HEK293 (cell line): ENCODE measurements around the gene LRP3.

Source experiments
- CTCF ChIA-PET: fragments of 350-600 bp; formaldehyde crosslinking; extraction: SDS; loops from one replicate; lab custom pipeline; 2021; ENCODE audit warnings: antibody characterized with exemption; lab: Yijun Ruan, JAX
- POLR2A ChIA-PET: fragments of 300-600 bp; formaldehyde crosslinking; extraction: SDS; loops from one replicate; lab custom pipeline; 2020; ENCODE audit warnings: antibody characterized with exemption, inconsistent platforms; lab: Yijun Ruan, JAX
- H3K27ac ChIP-seq: fragments of 200-500 bp; sonication (Bioruptor generic); 2 replicates; pipeline ENCODE4 v1.5.1; 2014; ENCODE audit warnings: low read depth, low read length, control low read depth, inconsistent platforms; ENCODE audit errors: extremely low read depth
- H3K36me3 ChIP-seq, 2 experiments: fragments of 200-500 bp in 1 of 2; sonication (Bioruptor generic) in 1 of 2; 1 replicate in 1 of 2; 2 replicates in 1 of 2; pipeline ENCODE4 v1.5.1; 2014 to 2017; ENCODE audit warnings: inconsistent platforms in 2 of 2, low read length in 2 of 2; ENCODE audit not compliant: control insufficient read depth in 2 of 2, insufficient read depth in 1 of 2
- H3K4me1 ChIP-seq: fragments of 200-500 bp; sonication (Bioruptor generic); 2 replicates; pipeline ENCODE4 v1.5.1; 2014; ENCODE audit warnings: mild to moderate bottlenecking, low read length, inconsistent platforms; ENCODE audit not compliant: control insufficient read depth, insufficient read depth
- H3K4me3 ChIP-seq: 2 replicates; pipeline ENCODE4 v1.5.1; 2011; ENCODE audit warnings: low read depth, mild to moderate bottlenecking, control low read depth, low read length, moderate library complexity
- H3K9me3 ChIP-seq: fragments of 200-500 bp; sonication (Bioruptor generic); 2 replicates; pipeline ENCODE4 v1.5.1; 2014; ENCODE audit warnings: low read depth, low read length, inconsistent platforms; ENCODE audit not compliant: control insufficient read depth, insufficient read depth
- AEBP2 ChIP-seq: fragments of 450-650 bp; formaldehyde crosslinking; IDR thresholded peaks from 2 replicates; pipeline ENCODE4 v1.5.1; 2016; ENCODE audit warnings: missing biosample characterization, missing genetic modification characterization, borderline replicate concordance
- BCL11B ChIP-seq: fragments of 450-650 bp; formaldehyde crosslinking; IDR thresholded peaks from 2 replicates; pipeline ENCODE4 v1.5.1; 2016; ENCODE audit warnings: low read depth, missing biosample characterization, missing genetic modification characterization
- EGR2 ChIP-seq: fragments of 450-650 bp; formaldehyde crosslinking; IDR thresholded peaks from 2 replicates; pipeline ENCODE4 v1.5.1; 2016; ENCODE audit warnings: low read depth, missing biosample characterization, missing genetic modification characterization
- KLF8 ChIP-seq: fragments of 450-650 bp; formaldehyde crosslinking; IDR thresholded peaks from 2 replicates; pipeline ENCODE4 v1.5.1; 2016; ENCODE audit warnings: missing biosample characterization, missing genetic modification characterization
- TRIM28 ChIP-seq: IDR thresholded peaks from 2 replicates; pipeline ENCODE4 v1.6.1; 2011; ENCODE audit warnings: low read length, control low read depth, borderline replicate concordance
- WT1 ChIP-seq: fragments of 450-650 bp; formaldehyde crosslinking; IDR thresholded peaks from 2 replicates; pipeline ENCODE4 v1.5.1; 2016; ENCODE audit warnings: missing biosample characterization, missing genetic modification characterization
- YY1 ChIP-seq: fragments of 450-650 bp; formaldehyde crosslinking; IDR thresholded peaks from 2 replicates; pipeline ENCODE4 v1.5.1; 2018; ENCODE audit warnings: missing biosample characterization, missing genetic modification characterization
- ZNF121 ChIP-seq: fragments of 450-650 bp; formaldehyde crosslinking; IDR thresholded peaks from 2 replicates; pipeline ENCODE4 v1.5.1; 2016; ENCODE audit warnings: missing biosample characterization, missing genetic modification characterization
- ZNF148 ChIP-seq: fragments of 450-650 bp; formaldehyde crosslinking; IDR thresholded peaks from 2 replicates; pipeline ENCODE4 v1.5.0; 2017; ENCODE audit warnings: missing biosample characterization, missing genetic modification characterization, borderline replicate concordance
- ZNF18 ChIP-seq: fragments of 450-650 bp; formaldehyde crosslinking; IDR thresholded peaks from 2 replicates; pipeline ENCODE4 v1.5.1; 2016; ENCODE audit warnings: missing biosample characterization, missing genetic modification characterization
- ZNF214 ChIP-seq: fragments of 450-650 bp; formaldehyde crosslinking; IDR thresholded peaks from 2 replicates; pipeline ENCODE4 v1.5.1; 2017; ENCODE audit warnings: missing biosample characterization, mild to moderate bottlenecking, missing genetic modification characterization, borderline replicate concordance
- ZNF362 ChIP-seq: fragments of 450-650 bp; formaldehyde crosslinking; IDR thresholded peaks from 2 replicates; pipeline ENCODE4 v1.5.1; 2016; ENCODE audit warnings: missing biosample characterization, missing genetic modification characterization
- ZNF488 ChIP-seq: fragments of 450-650 bp; formaldehyde crosslinking; IDR thresholded peaks from 2 replicates; pipeline ENCODE4 v1.5.1; 2016; ENCODE audit warnings: missing biosample characterization, missing genetic modification characterization
- ZNF521 ChIP-seq: fragments of 450-650 bp; formaldehyde crosslinking; IDR thresholded peaks from 2 replicates; pipeline ENCODE4 v1.5.1; 2017; ENCODE audit warnings: missing biosample characterization, mild to moderate bottlenecking, missing genetic modification characterization
- ZNF76 ChIP-seq: fragments of 450-650 bp; formaldehyde crosslinking; IDR thresholded peaks from 2 replicates; pipeline ENCODE4; 2016; ENCODE audit warnings: low read depth, missing biosample characterization, missing genetic modification characterization, borderline replicate concordance
- ZNF837 ChIP-seq: fragments of 450-650 bp; formaldehyde crosslinking; IDR thresholded peaks from 2 replicates; pipeline ENCODE4 v1.5.1; 2016; ENCODE audit warnings: missing biosample characterization, missing genetic modification characterization
- ZSCAN16 ChIP-seq: fragments of 450-650 bp; formaldehyde crosslinking; IDR thresholded peaks from 2 replicates; pipeline ENCODE4 v1.5.1; 2016; ENCODE audit warnings: missing biosample characterization, missing genetic modification characterization

Gene LRP3

GRCh38 chr19:33202546-33203507 is 8.7 kb downstream of the LRP3 start (continued):
- 0 out of 2 replicates have a peak, but pooled peaks have one; percentile 11 for TF ChIP-seq AEBP2
- 0 out of 2 replicates have a peak, but pooled peaks have one; percentile 15 for TF ChIP-seq ZNF521 (tag by site-specific recombination)
- no peak for TF ChIP-seq BCL11B
- TF ChIP-seq ZNF76 (tag by site-specific recombination): 0 out of 2 replicates have a peak, but pooled peaks have one; percentile 20
- TF ChIP-seq ZSCAN16 (tag by site-specific recombination): peak; percentile 18; the same call in 1 of the 2 replicates
- TF ChIP-seq ZNF148: 0 out of 2 replicates have a peak, but pooled peaks have one; percentile 79
- TF ChIP-seq ZNF18 (tag by site-specific recombination): peak; percentile 98
- TF ChIP-seq ZNF837 (tag by site-specific recombination): no peak
- TF ChIP-seq KLF8 (tag by site-specific recombination): peak; percentile 39; the same call in 1 of the 2 replicates
- peak; percentile 82 for TF ChIP-seq EGR2 (tag by site-specific recombination)
- TF ChIP-seq, all 188 proteins: peak for 22

- H3K4me1 ChIP-seq: no peaks in the 10 kb centered on the region
- no peak overlapping the region for H3K4me3 ChIP-seq
- CTCF ChIA-PET: interaction anchor here (0.6 kb wide), 1 partner anchor 77 kb away, joined by 3 read pairs; no protein-coding TSS in a partner anchor
- H3K36me3 ChIP-seq: peaks cover 37 to 79% of the 10 kb centered on the region in 2 experiments
- POLR2A ChIA-PET: interaction anchor here (1.0 kb wide), 1 partner anchor 11 kb away, joined by 4 read pairs; no protein-coding TSS in a partner anchor
- no peak overlapping the region for H3K27ac ChIP-seq
- TF ChIP-seq ZNF214 (tag by site-specific recombination) (no peak), ZNF121 (tag by site-specific recombination) (no peak), ZNF488 (tag by site-specific recombination) (no peak), ZNF362 (no peak), WT1 (no peak), TRIM28 (no peak), YY1 (tag by site-specific recombination) (no peak)
- H3K9me3 ChIP-seq: no peaks in the 10 kb centered on the region
Measured at GRCh38 chr19:33203529-33203928, 9.4 kb downstream of the LRP3 start.
